ENCODE data around the gene EFEMP2.
A peak's percentile ranks its signal among the peaks of the same experiment; 100 is the strongest.
"Not testable (repeated sequence)": the region's sequence is repeated elsewhere in the genome, so short reads cannot be mapped to it uniquely, and the experiment has no call there.

EFEMP2 gene

DNA sequence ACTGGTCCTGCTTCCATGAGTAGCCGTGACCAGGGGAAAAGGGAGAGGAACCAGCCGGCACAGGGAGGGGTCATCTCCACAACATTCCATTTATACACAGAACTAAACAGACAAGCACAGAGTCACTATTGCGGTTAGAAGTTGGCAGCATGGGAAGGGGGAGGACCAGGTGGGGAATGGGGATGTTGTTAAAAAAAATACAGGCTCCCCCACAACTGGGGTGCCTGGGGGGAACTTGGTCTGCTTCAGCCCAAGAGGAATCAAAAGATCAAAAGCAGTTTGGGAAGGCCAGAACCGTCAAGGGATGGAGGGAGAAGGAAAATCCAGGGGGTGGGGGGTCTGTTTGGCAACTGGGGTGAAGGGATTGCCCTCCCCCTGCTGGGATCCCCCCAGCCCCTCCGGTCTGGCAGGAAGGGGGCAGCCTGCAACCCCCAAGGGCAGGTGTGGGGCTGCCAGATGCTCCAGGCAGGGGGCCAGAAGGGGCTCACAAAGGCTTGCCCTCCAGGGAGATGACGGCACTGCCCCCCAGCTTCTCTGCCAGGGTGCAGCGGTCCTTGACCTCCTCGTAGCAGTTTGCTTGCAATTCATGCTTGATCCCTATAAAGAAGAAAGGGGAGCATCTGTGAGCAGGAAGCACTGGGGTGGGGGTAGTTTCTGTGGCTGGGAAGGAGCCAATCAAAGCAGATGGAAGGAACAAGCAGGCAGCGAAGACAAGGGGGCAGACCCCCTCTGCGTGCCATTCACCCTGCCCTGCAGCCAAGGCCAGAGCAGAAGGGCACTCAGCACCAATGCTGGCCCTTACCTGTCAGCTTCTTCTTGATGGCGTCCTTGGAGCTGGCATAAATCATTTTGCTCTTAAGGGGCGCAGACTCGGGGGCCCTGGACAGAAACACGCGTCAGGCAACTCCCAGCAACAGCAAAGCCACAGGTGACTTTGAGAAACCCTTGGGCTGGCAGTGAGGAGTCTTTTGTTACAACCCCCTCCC lies 17.5 kb downstream of the EFEMP2 start:
- no peak for DNase-seq (ENCODE audit: low spot score)

DNA sequence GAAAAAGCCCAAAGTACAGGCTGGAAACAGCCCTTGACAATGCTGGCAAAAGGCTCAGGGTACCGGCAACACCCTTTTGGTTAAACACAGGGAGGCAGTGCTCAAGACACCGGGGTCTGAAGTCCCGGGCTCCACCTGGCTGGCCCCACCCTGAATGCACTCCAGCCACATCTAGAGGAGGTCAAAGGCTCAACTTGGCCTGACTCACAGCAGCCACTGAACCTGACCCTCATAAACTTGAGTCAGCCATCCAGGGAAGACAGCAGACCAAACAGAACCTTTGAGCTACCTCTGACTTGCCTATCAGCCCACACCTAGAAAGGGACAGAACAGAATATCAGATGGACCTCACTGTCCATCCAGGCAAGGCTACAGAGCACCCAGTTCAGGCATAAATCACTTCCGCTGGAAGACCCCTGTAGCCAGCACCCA lies 18.4 kb downstream of the EFEMP2 start:
- DNase-seq (ENCODE audit: low spot score) = no peak

DNA sequence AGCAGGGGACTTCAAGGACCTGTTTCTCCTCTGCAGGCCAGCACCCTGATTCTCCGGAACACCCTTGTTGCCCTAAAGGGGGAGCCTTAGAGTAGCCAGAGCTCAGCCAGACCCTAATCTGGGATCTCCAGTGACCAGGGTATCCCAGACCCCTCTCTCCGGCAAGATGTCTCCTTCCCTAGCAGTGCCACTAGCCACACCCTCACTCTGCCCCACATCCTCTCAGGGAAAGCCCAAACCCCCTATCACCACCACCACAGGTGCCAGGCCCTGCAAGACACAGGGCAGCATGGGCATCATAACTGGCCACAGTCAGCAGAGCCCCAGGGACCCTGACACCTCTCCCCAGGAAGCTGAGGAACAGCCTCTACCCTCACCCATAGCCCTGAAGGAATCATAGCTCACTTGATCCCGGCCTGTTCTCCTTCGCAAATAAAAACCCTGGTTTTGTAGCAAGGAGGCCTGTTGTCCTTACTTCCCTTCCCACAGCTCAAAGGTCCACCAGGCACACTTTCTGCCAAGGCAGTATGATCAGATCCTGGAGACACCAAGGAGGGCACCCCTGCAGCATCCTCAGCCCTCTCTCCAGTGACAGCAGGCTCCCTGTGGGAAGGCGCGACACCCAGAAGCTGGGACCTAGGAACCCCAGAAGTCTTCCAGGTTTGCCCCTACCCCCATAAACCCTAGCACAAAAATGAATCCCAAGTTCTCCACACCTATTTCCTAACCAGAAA lies 19.2 kb downstream of the EFEMP2 start:
- no peak for DNase-seq (ENCODE audit: low spot score)

DNA sequence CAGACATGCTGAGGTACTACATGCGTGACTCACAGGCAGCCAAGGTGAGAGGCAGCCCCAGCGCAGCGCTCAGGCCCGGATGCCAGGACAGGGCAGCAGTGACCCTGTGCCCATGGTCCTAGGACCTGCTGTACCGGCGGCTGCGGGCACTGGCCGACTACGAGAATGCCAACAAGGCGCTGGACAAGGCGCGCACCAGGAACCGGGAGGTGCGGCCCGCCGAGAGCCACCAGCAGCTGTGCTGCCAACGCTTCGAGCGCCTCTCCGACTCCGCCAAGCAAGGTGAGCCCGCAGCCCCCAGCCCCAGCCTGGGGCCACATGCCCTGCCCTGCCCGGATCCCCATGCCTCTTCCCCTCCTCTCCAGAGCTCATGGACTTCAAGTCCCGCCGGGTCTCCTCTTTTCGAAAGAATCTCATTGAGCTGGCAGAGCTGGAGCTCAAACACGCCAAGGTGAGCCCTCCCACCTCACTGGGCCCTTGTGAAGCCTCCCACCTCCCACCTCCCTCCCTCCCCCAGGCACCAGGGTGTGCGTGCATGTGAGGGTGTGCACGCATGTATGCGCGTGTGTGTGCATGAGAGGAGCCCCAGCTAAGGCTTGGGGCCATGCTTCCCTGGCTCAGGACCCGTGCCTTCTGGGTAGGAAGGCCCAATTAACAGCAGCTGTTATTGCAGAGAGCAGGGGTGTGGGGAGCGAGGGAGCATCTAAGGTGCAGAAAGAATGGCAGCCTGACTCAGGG lies 19.9 kb downstream of the EFEMP2 start:
- no peak for DNase-seq (ENCODE audit: low spot score)

DNA sequence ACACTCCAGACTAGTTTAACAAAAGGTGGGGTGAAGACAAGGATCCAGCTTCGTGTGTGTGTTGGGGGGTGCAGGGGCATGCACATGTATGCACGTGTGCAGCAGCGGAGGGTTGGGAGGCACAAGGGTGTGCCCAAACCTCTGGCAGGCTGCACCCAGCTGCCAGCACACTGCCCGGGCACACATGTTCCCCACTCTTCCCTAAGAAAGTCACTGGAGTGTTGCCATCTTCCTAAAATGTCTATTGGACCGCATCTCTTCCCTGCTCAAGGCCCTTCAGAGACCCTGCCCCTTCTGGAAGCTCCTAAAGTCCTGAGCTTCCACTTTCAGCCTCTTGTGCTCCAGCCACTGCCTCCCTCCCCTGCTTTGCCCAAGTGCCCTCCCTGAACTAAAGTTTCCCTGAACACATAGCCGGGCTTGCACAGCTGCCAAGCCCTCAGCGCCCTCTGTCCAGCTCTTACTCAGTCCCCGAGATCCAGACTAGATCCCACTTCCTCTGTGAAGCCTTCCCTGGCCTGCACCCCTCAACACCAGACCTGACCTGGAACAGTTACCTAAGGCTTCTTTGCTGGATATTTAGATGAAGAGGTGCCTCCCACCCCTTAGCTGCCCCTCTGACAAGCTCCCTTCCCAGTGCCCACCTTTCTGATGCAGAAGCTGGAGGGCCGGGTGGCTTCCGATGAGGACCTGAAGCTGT lies 20.6 kb downstream of the EFEMP2 start:
- DNase-seq (ENCODE audit: low spot score) = no peak

DNA sequence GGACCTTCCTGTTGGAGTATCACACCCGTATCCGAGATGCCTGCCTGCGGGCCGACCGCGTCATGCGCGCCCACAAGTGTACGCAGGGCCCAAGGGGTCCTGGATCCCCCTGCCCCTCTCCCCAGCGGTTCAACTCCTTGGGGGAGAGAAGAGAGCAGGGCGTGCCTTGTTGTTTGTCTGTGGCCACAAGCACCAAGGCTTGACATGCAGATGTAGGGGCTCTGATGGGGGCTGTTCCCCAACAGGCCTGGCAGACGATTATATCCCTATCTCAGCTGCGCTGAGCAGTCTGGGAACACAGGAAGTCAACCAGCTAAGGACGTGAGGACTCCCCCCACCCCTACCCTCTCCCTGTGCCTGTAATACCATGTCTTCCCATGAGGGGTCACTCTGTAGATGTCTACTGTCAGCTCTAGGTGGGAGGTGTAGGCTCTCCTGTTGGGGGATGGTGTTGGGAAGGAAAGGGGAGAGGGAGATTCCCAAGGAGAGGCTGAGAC lies 21.5 kb downstream of the EFEMP2 start:
- DNase-seq (ENCODE audit: low spot score) = no peak

DNA sequence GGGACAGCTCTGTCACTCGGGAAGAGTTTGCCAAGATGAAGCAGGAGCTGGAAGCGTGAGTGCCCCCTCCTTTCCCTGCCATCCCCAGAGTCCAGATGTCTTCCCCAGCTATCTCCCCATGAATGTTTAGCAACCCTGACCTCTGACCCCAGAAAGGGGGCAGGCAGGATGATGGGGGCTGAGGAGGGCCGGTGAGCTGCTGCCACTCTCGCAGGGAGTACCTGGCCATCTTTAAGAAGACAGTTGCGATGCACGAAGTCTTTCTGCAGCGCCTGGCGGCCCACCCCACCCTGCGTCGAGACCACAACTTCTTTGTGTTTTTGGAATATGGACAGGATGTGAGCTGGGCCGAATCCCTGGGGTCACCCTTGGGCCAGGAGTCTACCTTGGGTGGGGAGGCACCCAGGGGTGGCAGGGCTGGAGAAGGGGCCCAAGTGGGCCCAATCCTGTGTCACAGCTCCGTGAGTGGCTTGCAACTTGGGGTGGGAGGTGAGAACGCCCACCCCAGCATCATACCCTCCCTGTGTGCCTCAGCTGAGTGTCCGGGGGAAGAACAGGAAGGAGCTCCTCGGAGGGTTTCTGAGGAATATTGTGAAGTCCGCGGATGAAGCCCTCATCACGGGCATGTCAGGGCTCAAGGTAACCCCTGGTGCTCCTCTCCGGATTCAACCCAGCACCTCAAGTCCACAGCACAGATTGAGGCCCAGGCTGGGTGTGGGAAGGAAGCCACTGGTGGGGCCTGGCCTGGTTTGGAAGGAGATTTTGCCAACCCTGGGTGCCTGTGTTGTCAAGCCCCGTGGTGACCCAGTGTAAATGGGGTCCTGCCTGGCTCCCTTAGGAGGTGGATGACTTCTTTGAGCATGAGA lies 22.1 kb downstream of the EFEMP2 start:
- DNase-seq (ENCODE audit: low spot score) = no peak

DNA sequence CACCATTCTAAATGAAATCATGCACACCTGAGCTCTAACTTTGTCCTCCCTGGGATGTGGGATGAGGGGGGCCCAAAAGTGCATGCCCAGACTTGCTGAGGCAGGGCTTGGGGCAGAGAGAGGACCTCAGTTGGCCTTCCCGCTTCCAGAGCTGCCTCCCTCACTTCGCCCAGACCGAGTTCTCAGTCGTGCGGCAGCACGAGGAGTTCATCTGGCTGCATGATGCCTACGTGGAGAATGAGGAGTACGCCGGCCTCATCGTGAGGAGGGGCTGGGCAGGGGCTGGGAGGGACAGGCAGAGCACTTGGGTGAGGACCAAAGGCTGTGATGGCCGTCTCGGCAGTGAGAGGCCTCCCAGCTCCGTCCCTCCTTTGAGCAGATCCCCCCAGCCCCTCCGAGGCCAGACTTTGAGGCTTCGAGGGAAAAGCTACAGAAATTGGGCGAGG lies 22.8 kb downstream of the EFEMP2 start:
- no peak for DNase-seq (ENCODE audit: low spot score)

DNA sequence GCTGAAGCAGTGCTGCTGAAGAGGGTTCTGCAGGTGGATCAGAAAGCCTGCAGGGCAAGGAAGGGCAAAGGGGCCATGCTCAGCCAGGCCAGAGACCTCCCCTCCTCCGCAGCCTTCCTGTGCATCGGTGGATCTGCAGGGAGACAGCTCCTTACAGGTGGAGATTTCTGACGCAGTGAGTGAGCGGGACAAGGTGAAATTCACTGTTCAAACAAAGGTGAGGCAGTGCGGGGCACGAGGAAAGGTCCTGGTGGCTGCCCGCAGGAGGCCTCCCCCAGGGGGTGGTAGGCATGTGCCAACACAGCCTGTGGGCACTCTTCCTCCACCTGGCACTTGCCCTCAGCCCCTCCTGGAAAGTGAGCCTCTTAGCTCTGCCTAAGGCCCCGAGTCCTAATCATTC lies 23.2 kb downstream of the EFEMP2 start:
- no peak for DNase-seq (ENCODE audit: low spot score)

DNA sequence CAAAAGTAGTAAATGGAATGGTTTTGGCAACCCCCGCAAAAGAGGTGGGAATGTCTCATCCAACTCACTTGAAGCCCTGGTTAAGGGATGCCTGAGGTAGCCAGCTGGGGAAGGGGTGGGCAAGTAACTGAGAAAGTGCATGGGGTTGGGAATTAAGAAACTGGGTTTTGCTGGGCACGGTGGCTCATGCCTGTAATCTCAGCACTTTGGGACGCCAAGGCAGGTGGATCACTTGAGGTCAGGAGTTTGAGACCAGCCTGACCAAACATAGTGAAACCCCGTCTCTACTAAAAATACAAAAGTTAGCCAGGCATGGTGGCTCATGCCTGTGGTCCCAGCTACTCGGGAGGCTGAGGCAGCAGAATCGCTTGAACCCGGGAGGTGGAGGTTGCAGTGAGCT lies 23.9 kb downstream of the EFEMP2 start:
- DNase-seq (ENCODE audit: low spot score) = not testable (repeated sequence)

DNA sequence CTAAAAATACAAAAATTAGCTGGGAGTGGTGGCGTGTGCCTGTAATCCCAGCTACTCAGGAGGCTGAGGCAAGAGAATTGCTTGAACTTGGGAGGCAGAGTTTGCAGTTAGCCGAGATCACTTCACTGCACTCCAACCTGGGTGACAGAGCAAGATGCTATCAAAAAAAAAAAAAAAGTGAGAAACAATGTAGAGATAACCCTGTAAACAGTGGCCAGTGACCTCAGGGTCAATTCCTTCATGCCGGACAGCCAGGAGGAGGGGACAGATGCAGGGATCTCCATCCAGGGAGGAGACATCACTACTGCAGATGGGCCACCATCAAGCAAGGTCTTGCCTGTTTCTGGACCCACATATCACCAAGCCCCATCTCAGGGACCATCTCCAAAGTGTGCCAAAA lies 24.9 kb downstream of the EFEMP2 start:
- DNase-seq (ENCODE audit: low spot score) = no peak

DNA sequence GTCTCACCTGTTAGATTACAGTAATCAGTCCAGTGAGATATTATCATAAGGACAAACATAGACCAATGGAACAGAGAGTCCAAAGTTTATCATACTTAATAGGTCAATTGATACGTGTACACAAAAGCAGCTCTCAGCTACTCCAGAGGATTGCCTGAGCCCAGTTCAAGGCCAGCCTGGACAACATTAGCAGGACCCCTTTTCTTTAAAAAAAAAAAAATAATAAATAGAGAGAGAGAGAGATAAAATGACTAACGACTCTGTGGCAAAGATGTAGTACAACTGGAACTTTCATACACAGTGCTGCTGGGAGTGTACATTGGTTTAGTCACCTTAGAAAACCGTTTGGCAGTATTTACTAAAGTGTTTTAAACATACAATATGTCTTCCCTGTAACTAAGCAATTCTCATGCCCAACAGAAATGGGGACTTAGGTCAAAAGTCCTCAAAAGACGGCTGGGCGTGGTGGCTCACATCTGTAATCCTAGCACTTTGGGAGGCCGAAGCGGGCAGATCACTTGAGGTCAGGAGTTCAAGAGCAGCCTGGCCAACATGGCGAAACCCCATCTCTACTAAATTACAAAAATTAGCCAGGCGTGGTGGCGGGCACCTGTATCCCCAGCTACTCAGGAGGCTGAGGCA lies 28.2 kb downstream of the EFEMP2 start:
- DNase-seq (ENCODE audit: low spot score) = no peak

DNA sequence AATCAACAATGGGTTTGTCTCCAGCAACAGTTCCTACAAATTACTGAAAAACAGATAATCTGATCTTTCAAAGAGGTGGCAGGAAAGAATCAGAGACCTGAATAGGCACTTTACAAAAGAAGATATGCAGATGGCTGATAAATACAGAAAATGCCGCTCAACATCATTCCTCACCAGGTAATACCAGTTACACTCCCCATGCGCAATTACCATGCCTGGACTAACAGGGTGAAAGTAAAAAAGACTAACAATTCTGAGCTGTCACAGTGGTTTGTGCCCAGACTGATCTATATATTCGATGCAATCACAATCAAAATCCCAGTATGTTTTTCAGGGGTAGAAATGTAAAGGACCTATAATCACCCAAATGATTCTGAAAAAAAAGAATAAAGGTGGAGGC lies 28.8 kb downstream of the EFEMP2 start:
- DNase-seq (ENCODE audit: low spot score) = no peak

DNA sequence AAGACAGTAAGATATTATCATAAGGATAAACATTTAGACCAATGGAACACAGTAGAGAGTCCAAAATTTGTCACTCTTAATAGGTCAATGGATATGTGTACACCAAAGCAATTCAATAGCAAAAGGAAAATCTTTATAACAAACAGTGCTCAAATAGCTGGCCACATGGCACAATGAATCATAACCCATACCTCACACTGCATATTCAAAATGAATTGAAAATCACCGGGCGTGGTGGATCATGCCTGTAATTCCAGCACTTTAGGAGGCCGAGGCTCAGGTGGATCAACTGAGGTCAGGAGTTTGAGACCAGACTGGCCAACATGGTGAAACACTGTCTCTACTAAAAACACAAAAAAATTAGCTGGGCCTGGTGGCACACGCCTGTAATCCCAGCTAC lies 30.5 kb downstream of the EFEMP2 start:
- no peak for DNase-seq (ENCODE audit: low spot score)

DNA sequence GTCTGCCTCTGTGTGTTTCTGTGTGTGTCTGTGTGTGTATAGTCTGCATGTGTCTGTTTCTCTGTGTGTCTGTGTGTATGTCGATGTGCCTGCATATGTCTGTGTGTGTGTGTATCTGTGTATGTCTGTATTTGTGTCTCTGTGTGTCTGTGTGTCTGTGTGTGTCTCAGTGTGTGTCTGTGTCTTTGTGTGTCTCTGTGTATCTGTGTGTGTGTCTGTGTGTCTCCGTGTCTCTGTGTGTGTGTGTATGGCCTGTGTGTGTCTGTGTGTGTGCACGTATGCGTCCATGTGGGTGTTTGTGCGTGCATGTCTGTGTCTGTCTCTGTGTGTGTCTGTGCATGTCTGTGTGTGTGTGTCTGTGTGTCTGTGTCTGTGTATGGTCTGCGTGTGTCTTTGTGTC lies 38.4 kb downstream of the EFEMP2 start:
- no peak for DNase-seq (ENCODE audit: low spot score)

DNA sequence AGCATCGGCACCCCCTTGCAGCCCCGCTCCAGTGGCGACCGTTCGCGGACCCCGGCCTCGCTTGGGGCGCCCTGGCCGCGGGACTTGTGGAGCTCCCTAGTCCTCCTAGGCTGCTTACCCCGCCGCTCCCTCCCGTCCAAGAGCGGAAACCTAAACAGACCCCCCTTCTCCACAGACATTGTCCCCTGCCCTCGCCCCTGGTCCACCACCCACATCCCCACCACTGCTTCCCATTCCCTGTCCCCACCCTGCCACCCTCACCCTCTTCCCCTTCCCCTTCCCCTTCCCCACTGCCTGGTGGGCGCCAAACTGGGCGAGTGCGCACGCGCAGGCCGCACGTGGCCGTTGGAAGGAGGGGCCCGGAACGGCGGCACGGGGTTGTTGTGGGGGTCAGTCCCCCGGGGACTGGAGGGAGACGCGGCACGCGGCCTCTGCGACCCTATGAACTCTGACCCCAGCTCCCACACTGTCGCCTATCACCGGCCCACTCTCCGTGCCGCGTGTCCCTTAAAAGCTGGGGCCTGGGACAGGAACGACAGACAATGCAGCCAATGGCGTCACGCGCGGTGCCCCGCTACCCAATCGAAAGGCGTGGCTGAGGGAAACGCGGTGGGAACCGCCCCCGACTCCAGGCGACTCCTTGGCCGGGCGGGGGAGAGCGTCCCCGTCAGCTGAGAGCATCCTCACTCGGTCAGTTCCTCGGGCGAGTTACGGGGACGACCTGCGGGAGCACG lies 39.1 kb downstream of the EFEMP2 start, which contains the start of gene SNX32:
Gene SNX32, plus strand, starts transcription at position 667 of the 734 bp plus-strand sequence. CDS start 103 bp downstream, outside the sequence.
- DNase-seq (ENCODE audit: low spot score) = peak; percentile 99

DNA sequence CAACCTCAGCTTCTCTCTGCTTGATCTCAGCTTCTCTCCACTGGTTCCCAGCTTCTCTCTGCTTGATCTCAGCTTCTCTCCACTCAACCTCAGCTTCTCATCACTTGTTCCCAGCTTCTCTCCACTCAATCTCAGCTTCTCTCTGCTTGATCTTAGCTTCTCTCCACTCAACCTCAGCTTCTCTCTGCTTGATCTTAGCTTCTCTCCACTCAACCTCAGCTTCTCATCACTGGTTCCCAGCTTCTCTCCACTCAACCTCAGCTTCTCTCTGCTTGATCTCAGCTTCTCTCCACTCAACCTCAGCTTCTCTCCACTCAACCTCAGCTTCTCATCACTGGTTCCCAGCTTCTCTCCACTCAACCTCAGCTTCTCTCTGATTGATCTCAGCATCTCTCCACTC lies 40.4 kb downstream of the EFEMP2 start:
- DNase-seq (ENCODE audit: low spot score) = not testable (repeated sequence)

DNA sequence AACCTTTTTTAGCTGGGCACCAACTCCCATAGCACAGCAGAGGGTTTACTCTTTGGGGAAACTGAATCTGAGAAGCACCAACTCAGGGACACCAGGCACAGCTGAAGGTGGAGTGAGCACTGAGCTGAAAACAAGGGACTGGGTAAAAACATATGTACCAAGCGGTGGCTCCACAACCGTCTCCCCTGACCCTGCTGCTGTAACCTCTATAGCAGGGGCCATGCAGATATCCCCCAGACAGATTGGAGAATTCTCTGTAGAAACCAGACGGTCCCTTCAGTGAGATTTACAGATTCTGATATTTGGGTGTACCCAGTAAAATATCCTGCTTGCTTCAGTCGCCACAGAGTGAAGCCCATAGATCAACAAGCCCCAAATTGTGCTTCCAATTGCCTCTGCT lies 43.1 kb downstream of the EFEMP2 start:
- DNase-seq (ENCODE audit: low spot score) = no peak

All from AG08396 (cell line).